Fibroblast of the aortic adventitia (primary cell): Measurements from ENCODE around the gene FAM187B. TPM values are rescaled to one million over a fixed set of nuclear protein-coding genes. Genes with fewer than 3 reads are reported as not detected.
"Not testable (repeated sequence)": the region's sequence is repeated elsewhere in the genome, so short reads cannot be mapped to it uniquely, and the experiment has no call there.

Experiments
- DNase-seq: peaks from one replicate; pipeline ENCODE4 v3.0.0-alpha.2; 2010; ENCODE audit warnings: low read depth
- H3K4me3 ChIP-seq: 2 replicates; pipeline ENCODE4 v1.5.1; 2011; ENCODE audit warnings: low read depth, mild to moderate bottlenecking, control low read depth, low read length, moderate library complexity
- CTCF ChIP-seq: IDR thresholded peaks from 2 replicates; pipeline ENCODE4 v1.5.1; 2011; ENCODE audit warnings: mild to moderate bottlenecking, low read length, control low read depth, inconsistent platforms; ENCODE audit not compliant: insufficient read depth
- total RNA-seq: library from RNA; depleted of rRNA; stranded (reverse); fragments of >200 nt; gene quantifications from 2 replicates; pipeline ENCODE4 v1.2.3, GENCODE V29; 2012; ENCODE audit warnings: low replicate concordance

FAM187B gene
- total RNA-seq, 1 donor, result not detected

DNA sequence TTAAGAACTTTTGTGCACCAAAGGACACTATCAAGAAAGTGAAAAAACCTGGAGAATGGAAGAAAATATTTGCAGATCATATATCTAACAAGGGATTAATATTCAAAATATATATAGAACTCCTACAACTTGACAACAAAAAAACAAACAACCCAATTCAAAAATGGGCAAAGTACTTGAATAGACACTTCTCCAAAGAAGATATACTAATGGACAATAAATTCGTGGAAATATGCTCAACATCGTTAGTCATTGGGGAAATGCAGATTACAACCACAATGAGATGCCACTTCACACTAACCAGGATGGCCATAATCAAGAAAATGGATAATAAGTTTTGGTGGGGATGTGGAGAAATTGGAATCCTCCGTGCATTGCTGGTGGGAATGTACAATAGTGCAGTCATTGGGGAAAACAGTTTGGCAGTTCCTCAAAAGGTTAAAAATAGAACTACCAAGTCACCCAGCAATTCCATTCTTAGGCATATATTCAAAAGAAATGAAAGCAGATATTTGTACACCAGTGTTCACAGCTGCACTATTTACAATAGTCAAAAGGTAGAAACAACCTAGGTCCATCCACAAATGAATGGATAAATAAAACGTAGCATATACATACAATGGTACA lies 18.0 kb upstream of the FAM187B start:
- TF ChIP-seq CTCF, result no peak
- DNase-seq, result no peak
- no peak overlapping the region for H3K4me3 ChIP-seq

- no peak for DNase-seq
- TF ChIP-seq CTCF, result no peak
These were observed 12.9 kb upstream of the FAM187B start for GRCh38 chr19:35241417-35241816.

DNA sequence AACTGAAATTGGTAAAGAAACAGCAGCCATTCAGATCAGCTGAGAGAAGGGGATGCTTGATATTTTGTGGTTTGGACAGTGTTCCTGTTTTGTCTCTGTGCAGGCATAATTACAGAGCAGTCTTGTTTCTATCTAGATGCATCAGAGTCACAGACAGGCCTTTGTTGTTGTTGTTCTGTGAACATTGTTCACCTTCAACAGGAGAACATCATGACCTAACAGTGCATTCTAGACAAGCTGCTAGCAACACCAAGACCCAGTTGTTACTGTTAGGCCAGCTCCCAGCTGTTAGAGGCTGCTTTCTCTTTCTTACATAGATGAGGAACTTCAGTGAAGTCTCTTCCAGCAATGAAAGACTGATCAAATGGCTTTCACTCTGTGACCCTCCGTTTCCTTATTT lies 11.8 kb upstream of the FAM187B start:
- TF ChIP-seq CTCF, result no peak
- H3K4me3 ChIP-seq, result no peak overlapping the region
- no peak for DNase-seq

More at GRCh38 chr19:35241417-35241816, 12.9 kb upstream of the FAM187B start:
- H3K4me3 ChIP-seq, result no peak overlapping the region

GRCh38 chr19:35239597-35239996 lies 11.1 kb upstream of the FAM187B start:
- not testable (repeated sequence) for DNase-seq, H3K4me3 ChIP-seq

GRCh38 chr19:35236638-35237400 lies 8.3 kb upstream of the FAM187B start:
- TF ChIP-seq CTCF, result no peak
- no peak for DNase-seq
- no peak overlapping the region for H3K4me3 ChIP-seq

GRCh38 chr19:35232912-35233311 lies 4.4 kb upstream of the FAM187B start:
- no peak for TF ChIP-seq CTCF
- no peak overlapping the region for H3K4me3 ChIP-seq
- DNase-seq, result no peak

- no peak for TF ChIP-seq CTCF
- DNase-seq, result no peak
- H3K4me3 ChIP-seq, result no peak overlapping the region
These were observed 3.6 kb upstream of the FAM187B start for GRCh38 chr19:35231956-35232645.
